ENCODE results near the gene CNTFR. TPM values are rescaled to one million over a fixed set of nuclear protein-coding genes. Genes with fewer than 3 reads are reported as not detected.

The CNTFR gene
- total and polyA plus RNA-seq, 2 donors (not counting 1 experiment from before 2014, with no cell fraction given): not detected

GRCh38 chr9:34637356-34638137 is 48.0 kb upstream of the CNTFR start, which contains the start of gene SIGMAR1:
Gene SIGMAR1, minus strand, starts transcription at chr9:34637787. Its CDS starts 90 bp downstream, at chr9:34637697.
- H2AFZ ChIP-seq (ENCODE audit: insufficient read depth, low read depth, low read length, poor library complexity, severe bottlenecking): peak within 1 kb of the TSS; percentile 92
- TF ChIP-seq CTCF (IDR thresholded peaks at IDR 0.05) (no peak), EZH2 (IDR thresholded peaks at IDR 0.05; ENCODE audit: borderline replicate concordance, insufficient read depth, low read depth, low read length, poor library complexity, severe bottlenecking) (no peak)
- ATAC-seq (ENCODE audit: low read depth) (peak; percentile 96), DNase-seq (peak; percentile 96)
- no peaks in the 10 kb centered on the region for H3K27me3 ChIP-seq (replicated peaks in 1 of 4; ENCODE audit: control extremely low read depth in 1 of 4, control insufficient read depth in 3 of 4, insufficient read depth in 4 of 4, low read length in 3 of 4)
- H3K79me2 ChIP-seq (ENCODE audit: control insufficient read depth, insufficient read depth, low read length): peaks cover 26% of the 10 kb centered on the region
- H3K27ac ChIP-seq (ENCODE audit: low read length in 2 of 2): peak within 1 kb of the TSS; percentile 56 to 69
- peaks cover 16% of the 10 kb centered on the region for H4K20me1 ChIP-seq (ENCODE audit: control insufficient read depth, insufficient read depth, low read length, poor library complexity, severe bottlenecking)
- POLR2A ChIA-PET: interaction anchor here (0.6 to 2.8 kb wide), 8 partner anchors 9 to 625 kb away, joined by 4 to 31 read pairs (median 7); partner anchors contain the start of genes DCTN3, GALT and RPP25L
- Mint-ChIP-seq H3K4me1 (peaks cover 30% of the 10 kb centered on the region), H3K9me3 (ENCODE audit: insufficient read depth) (no peaks in the 10 kb centered on the region), H3K4me3 (peak within 1 kb of the TSS; percentile 92), H3K27me3 (no peaks in the 10 kb centered on the region), H3K27ac (peak within 1 kb of the TSS; percentile 86)
- H3K9ac ChIP-seq (ENCODE audit: low read length): peak within 1 kb of the TSS; percentile 79
- H3K4me3 ChIP-seq (ENCODE audit: control extremely low read depth in 1 of 5, extremely low read depth in 1 of 5, insufficient read depth in 1 of 5, low read depth in 2 of 5, low read length in 4 of 5): peak within 1 kb of the TSS; percentile 49 to 80 (median 63)
- no peaks in the 10 kb centered on the region for H3K9me3 ChIP-seq (ENCODE audit: control extremely low read depth in 1 of 3, control insufficient read depth in 2 of 3, insufficient read depth in 1 of 3, low read length in 2 of 3)
- CTCF ChIA-PET: interaction anchor here (0.7 to 8.4 kb wide), 15 partner anchors 8 to 508 kb away, joined by 3 to 150 read pairs (median 4); partner anchors contain the start of genes CCL27, DCTN3, GALT and RPP25L
- peaks cover 16 to 32% of the 10 kb centered on the region in 2 donors for H3K4me1 ChIP-seq (ENCODE audit: control insufficient read depth in 2 of 2, insufficient read depth in 2 of 2, low read length in 2 of 2)
- intact Hi-C loops (cut with micrococcal nuclease): loop anchor here (1.0 to 2.0 kb wide), 8 partner anchors 9 to 261 kb away; partner anchors contain the start of genes DCTN3, DNAI1, FAM219A and GALT
- WGBS (ENCODE audit: insufficient coverage): under 1% methylated on average over 73 of the region's 74 CpGs
- peaks cover 0 to 3% of the 10 kb centered on the region in 2 experiments for H3K36me3 ChIP-seq (replicated peaks in 1 of 2; ENCODE audit: control extremely low read depth in 1 of 2, control insufficient read depth in 1 of 2, extremely low read depth in 1 of 2, insufficient read depth in 2 of 2, low read length in 1 of 2)
- peak within 1 kb of the TSS; percentile 95 for H3K4me2 ChIP-seq (replicated peaks; ENCODE audit: low read depth, low read length, poor library complexity, severe bottlenecking)

Measured in B cell (primary cell).